Small intestine (tissue), 7 donors: ENCODE results near the gene PCSK9. TPM values are rescaled to one million over a fixed set of nuclear protein-coding genes. Genes with fewer than 3 reads are reported as not detected.

Experiments used
- DNase-seq, 2 donors: peaks; one replicate each; pipeline versions ENCODE4 v3.0.0 to v3.0.0-alpha.2; 2013
- FAIRE-seq: peaks from 2 replicates; lab custom pipeline; 2012; peaks lifted over from hg19 to GRCh38; lab: Jason Lieb, UNC
- H3K27ac ChIP-seq, 3 donors: one replicate each; pipeline ENCODE4 v1.5.1; 2013; ENCODE audit warnings: low read length in 2 of 3, mild to moderate bottlenecking in 2 of 3, control low read depth in 1 of 3, inconsistent platforms in 1 of 3, low read depth in 1 of 3, moderate library complexity in 1 of 3
- H3K27me3 ChIP-seq, 3 donors: one replicate each; pipeline ENCODE4 v1.6.1; 2013; ENCODE audit warnings: low read length in 3 of 3, inconsistent platforms in 1 of 3; ENCODE audit not compliant: control insufficient read depth in 3 of 3, insufficient read depth in 3 of 3
- H3K36me3 ChIP-seq, 3 donors: one replicate each; pipeline ENCODE4 v1.6.1; 2013; ENCODE audit warnings: low read length in 3 of 3, inconsistent platforms in 1 of 3, low read depth in 1 of 3, mild to moderate bottlenecking in 1 of 3, moderate library complexity in 1 of 3; ENCODE audit not compliant: control insufficient read depth in 3 of 3, insufficient read depth in 2 of 3
- H3K4me1 ChIP-seq, 3 donors: one replicate each; pipeline ENCODE4 v1.6.1; 2013; ENCODE audit warnings: low read length in 2 of 3, inconsistent platforms in 1 of 3, low read depth in 1 of 3, mild to moderate bottlenecking in 1 of 3, moderate library complexity in 1 of 3; ENCODE audit not compliant: control insufficient read depth in 3 of 3, insufficient read depth in 2 of 3
- H3K4me3 ChIP-seq, 3 donors: one replicate each; pipeline ENCODE4 v1.5.1; 2013; ENCODE audit warnings: low read length in 3 of 3, control low read depth in 1 of 3, inconsistent platforms in 1 of 3, low read depth in 1 of 3, mild to moderate bottlenecking in 1 of 3, moderate library complexity in 1 of 3
- H3K9me3 ChIP-seq, 2 donors: one replicate each; pipeline ENCODE4 v1.6.1; 2013; ENCODE audit warnings: low read depth in 1 of 2, low read length in 1 of 2; ENCODE audit not compliant: control insufficient read depth in 2 of 2, insufficient read depth in 1 of 2
- WGBS, 3 donors: extraction: QIAGEN DNeasy Blood & Tissue Kit; methylation state at CpG; one replicate each; pipeline ENCODE4 v1.1.7; 2013; 5-methylcytosine and 5-hydroxymethylcytosine counted together
- polyA plus RNA-seq, 4 donors: library from polyadenylated mRNA; stranded (reverse) in 3 of 4; unstranded in 1 of 4; fragments of 200-250 nt in 3 of 4; fragments of 120-200 nt in 1 of 4; gene quantifications; one replicate each; pipeline versions ENCODE4 v1.2.1 to v1.2.3, GENCODE V29; 2013
- donor health status: healthy with polysubstance abuse.
- donor health status: control.
- donor health status: control.
- donor health status: Bipolar disorder and iron deficiency.
- donor health status: healthy.

PCSK9 gene
- polyA plus RNA-seq, 4 donors = 0.45 to 24.2 (median 2.2) TPM

GRCh38 chr1:55055951-55056631, 16.7 kb downstream of the PCSK9 start:
- no peak overlapping the region for H3K27ac ChIP-seq
- H3K4me1 ChIP-seq = no peaks in the 10 kb centered on the region
- H3K9me3 ChIP-seq = no peaks in the 10 kb centered on the region
- peaks cover 0 to 14% (median 3%) of the 10 kb centered on the region in 3 donors for H3K36me3 ChIP-seq
- H3K27me3 ChIP-seq = no peaks in the 10 kb centered on the region
- no peak for DNase-seq
- 92 to 94% (median 92%) methylated on average over 37 to 42 of the region's 42 CpGs for WGBS, 3 donors
- no peak overlapping the region for H3K4me3 ChIP-seq
- no peak for FAIRE-seq

- Histone ChIP-seq H3K27me3 (no peaks in the 10 kb centered on the region), H3K9me3 (no peaks in the 10 kb centered on the region), H3K4me3 (no peak overlapping the region), H3K36me3 (peaks cover 0 to 18% (median 3%) of the 10 kb centered on the region in 3 donors), H3K27ac (no peak overlapping the region), H3K4me1 (no peaks in the 10 kb centered on the region)
- DNase-seq = no peak
- FAIRE-seq = no peak
- WGBS, 3 donors = 94 to 95% (median 94%) methylated on average over 20 of the region's 20 CpGs
Observed at GRCh38 chr1:55056632-55056992, 17.3 kb downstream of the PCSK9 start.

GRCh38 chr1:55057270-55057955, 18.1 kb downstream of the PCSK9 start:
- Histone ChIP-seq H3K27me3 (no peaks in the 10 kb centered on the region), H3K36me3 (peaks cover 0 to 15% (median 3%) of the 10 kb centered on the region in 3 donors), H3K4me1 (no peaks in the 10 kb centered on the region), H3K4me3 (no peak overlapping the region), H3K9me3 (no peaks in the 10 kb centered on the region), H3K27ac (no peak overlapping the region)
- FAIRE-seq = no peak
- DNase-seq = no peak
- WGBS, 3 donors = 87 to 92% (median 90%) methylated on average over 15 of the region's 15 CpGs

- H3K36me3 ChIP-seq = peaks cover 0 to 15% (median 3%) of the 10 kb centered on the region in 3 donors
- H3K27ac ChIP-seq = no peak overlapping the region
- no peak for DNase-seq
- WGBS, 3 donors = 94 to 96% (median 95%) methylated on average over 6 of the region's 6 CpGs
- H3K27me3 ChIP-seq = no peaks in the 10 kb centered on the region
- no peaks in the 10 kb centered on the region for H3K4me1 ChIP-seq
- H3K9me3 ChIP-seq = no peaks in the 10 kb centered on the region
- H3K4me3 ChIP-seq = no peak overlapping the region
- FAIRE-seq = no peak
Observed at GRCh38 chr1:55057956-55058298, 18.6 kb downstream of the PCSK9 start.

- H3K9me3 ChIP-seq = no peaks in the 10 kb centered on the region
- H3K4me1 ChIP-seq = no peaks in the 10 kb centered on the region
- H3K27me3 ChIP-seq = no peaks in the 10 kb centered on the region
- H3K36me3 ChIP-seq = peaks cover 0 to 13% (median 3%) of the 10 kb centered on the region in 3 donors
- DNase-seq = no peak
- FAIRE-seq = no peak
- WGBS, 3 donors = 84 to 90% (median 87%) methylated on average over 14 of the region's 14 CpGs
- H3K4me3 ChIP-seq = no peak overlapping the region
- no peak overlapping the region for H3K27ac ChIP-seq
Observed at GRCh38 chr1:55059302-55060132, 20.2 kb downstream of the PCSK9 start.

GRCh38 chr1:55060133-55060999, 21.0 kb downstream of the PCSK9 start:
- Histone ChIP-seq H3K27ac (no peak overlapping the region), H3K36me3 (peaks cover 0 to 13% (median 3%) of the 10 kb centered on the region in 3 donors), H3K4me1 (no peaks in the 10 kb centered on the region), H3K27me3 (no peaks in the 10 kb centered on the region), H3K9me3 (no peaks in the 10 kb centered on the region), H3K4me3 (no peak overlapping the region)
- WGBS, 3 donors = 89 to 90% (median 89%) methylated on average over 14 of the region's 14 CpGs
- no peak for FAIRE-seq
- DNase-seq = no peak

GRCh38 chr1:55061000-55061705, 21.8 kb downstream of the PCSK9 start:
- peaks cover 0 to 18% (median 3%) of the 10 kb centered on the region in 3 donors for H3K36me3 ChIP-seq
- H3K4me3 ChIP-seq = no peak overlapping the region
- H3K9me3 ChIP-seq = no peaks in the 10 kb centered on the region
- no peak overlapping the region for H3K27ac ChIP-seq
- 85 to 87% (median 85%) methylated on average over 13 of the region's 13 CpGs for WGBS, 3 donors
- FAIRE-seq (no peak), DNase-seq (no peak)
- H3K4me1 ChIP-seq = no peaks in the 10 kb centered on the region
- H3K27me3 ChIP-seq = no peaks in the 10 kb centered on the region
